Activated CD4-positive, alpha-beta T cell treated with anti-CD3 and anti-CD28 coated beads, Interleukin-2, amount 10 ng/mL, durations not matched to agents 7 days and 5 days (primary cell): ENCODE results near the gene KIZ. TPM values are rescaled to one million over a fixed set of nuclear protein-coding genes. Genes with fewer than 3 reads are reported as not detected.

Source experiments
- CTCF ChIA-PET: fragments of 350-600 bp; sonication (Branson Sonifier 250); formaldehyde crosslinking; loops from one replicate; lab custom pipeline; 2021; ENCODE audit warnings: antibody characterized with exemption; lab: Charles Lee
- POLR2A ChIA-PET: fragments of 350-600 bp; sonication (Branson Sonifier 250); formaldehyde crosslinking; loops from one replicate; lab custom pipeline; 2021; ENCODE audit warnings: antibody characterized with exemption; lab: Charles Lee
- DNase-seq: peaks from one replicate; pipeline ENCODE4 v3.0.0-alpha.2; 2020
- H3K27ac Mint-ChIP-seq: one replicate; pipeline ENCODE4 v1.8.0; 2021; ENCODE audit warnings: mild to moderate bottlenecking, moderate library complexity, mixed read lengths
- H3K27me3 Mint-ChIP-seq: one replicate; pipeline ENCODE4 v1.8.0; 2021; ENCODE audit warnings: mixed read lengths
- H3K36me3 Mint-ChIP-seq: one replicate; pipeline ENCODE4 v1.8.0; 2021; ENCODE audit warnings: low read depth, mixed read lengths
- H3K4me1 Mint-ChIP-seq: one replicate; pipeline ENCODE4 v1.8.0; 2021; ENCODE audit warnings: mixed read lengths
- H3K4me3 Mint-ChIP-seq: one replicate; pipeline ENCODE4 v1.8.0; 2021; ENCODE audit warnings: mild to moderate bottlenecking, moderate library complexity, mixed read lengths
- H3K9me3 Mint-ChIP-seq: one replicate; pipeline ENCODE4 v1.8.0; 2021; ENCODE audit warnings: mixed read lengths
- total RNA-seq, 2 experiments: library from RNA; stranded (reverse); gene quantifications; one replicate each; pipeline ENCODE4 v1.2.3, GENCODE V29; 2021

KIZ gene
- total RNA-seq, 2 experiments from 2014 or later: 13.6 to 15.3 TPM

DNA sequence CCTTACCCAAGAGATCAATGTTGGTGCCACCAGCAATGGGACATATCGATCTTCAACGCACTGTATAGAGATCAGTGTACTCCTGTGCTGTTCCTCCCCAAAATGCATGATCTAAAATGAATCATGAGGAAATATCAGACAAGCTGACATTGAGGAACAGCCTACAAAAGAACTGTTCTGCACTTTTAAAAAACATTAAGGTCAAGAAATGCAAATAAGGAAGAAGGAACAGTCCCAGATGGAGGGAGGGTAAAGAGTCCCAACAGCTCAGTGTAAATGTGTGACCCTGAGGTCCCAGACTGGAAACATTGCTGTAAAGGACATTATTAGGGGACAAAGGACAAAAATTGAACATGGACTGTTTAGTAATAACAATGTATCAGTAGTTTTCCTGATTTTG lies 152.9 kb downstream of the KIZ start:
- ChIA-PET POLR2A (no interaction called here), CTCF (interaction anchor here (1.2 kb wide), 1 partner anchor 12 kb away, joined by 4 read pairs; no protein-coding TSS in a partner anchor)
- H3K36me3 Mint-ChIP-seq: no peaks in the 10 kb centered on the region
- H3K27ac Mint-ChIP-seq: no peak overlapping the region
- no peak overlapping the region for H3K4me3 Mint-ChIP-seq
- no peaks in the 10 kb centered on the region for H3K4me1 Mint-ChIP-seq
- H3K9me3 Mint-ChIP-seq: no peaks in the 10 kb centered on the region
- DNase-seq: no peak
- H3K27me3 Mint-ChIP-seq: peaks cover 27% of the 10 kb centered on the region

DNA sequence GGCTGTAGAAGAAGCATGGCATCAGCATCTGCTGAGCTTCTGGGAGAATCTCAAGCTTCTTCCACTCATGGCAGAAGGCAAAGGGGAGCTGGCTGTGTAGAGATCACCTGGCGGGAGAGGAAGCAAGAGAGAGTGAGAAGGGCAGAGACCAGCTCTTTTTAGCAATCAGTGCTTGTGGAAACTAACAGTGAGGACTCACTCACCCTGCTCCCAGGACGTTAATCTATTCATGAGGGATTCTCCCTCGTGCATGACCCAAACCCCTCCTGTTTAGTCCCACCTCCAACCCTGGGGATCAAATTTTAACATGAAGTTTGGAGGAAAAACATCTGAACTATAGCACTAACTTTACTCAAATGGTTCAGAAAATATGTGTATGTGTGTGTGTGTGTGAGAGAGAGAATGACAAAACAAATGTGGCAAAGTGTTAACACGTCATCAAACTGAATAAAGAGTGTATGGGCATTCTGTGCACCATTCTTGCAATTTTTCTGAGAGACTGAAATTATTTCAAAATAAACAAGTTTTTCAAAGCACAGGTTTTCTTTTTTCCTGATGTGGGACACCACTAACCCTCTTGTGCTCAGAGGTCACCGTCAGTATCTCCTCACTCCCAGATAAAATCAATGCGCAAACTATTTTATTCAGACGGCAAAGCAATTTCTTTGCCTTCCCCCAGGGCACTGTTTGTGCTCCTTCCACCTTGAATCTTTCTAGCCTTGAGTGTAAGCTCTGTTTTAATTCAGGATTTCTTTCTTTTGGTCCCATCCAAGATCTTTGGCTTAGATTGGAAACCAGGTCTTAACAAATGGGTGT lies 154.0 kb downstream of the KIZ start:
- POLR2A ChIA-PET: no interaction called here
- H3K9me3 Mint-ChIP-seq: no peaks in the 10 kb centered on the region
- no peak overlapping the region for H3K4me3 Mint-ChIP-seq
- no peaks in the 10 kb centered on the region for H3K36me3 Mint-ChIP-seq
- DNase-seq: no peak
- CTCF ChIA-PET: no interaction called here
- H3K27ac Mint-ChIP-seq: no peak overlapping the region
- H3K4me1 Mint-ChIP-seq: no peaks in the 10 kb centered on the region
- H3K27me3 Mint-ChIP-seq: peaks cover 27% of the 10 kb centered on the region

DNA sequence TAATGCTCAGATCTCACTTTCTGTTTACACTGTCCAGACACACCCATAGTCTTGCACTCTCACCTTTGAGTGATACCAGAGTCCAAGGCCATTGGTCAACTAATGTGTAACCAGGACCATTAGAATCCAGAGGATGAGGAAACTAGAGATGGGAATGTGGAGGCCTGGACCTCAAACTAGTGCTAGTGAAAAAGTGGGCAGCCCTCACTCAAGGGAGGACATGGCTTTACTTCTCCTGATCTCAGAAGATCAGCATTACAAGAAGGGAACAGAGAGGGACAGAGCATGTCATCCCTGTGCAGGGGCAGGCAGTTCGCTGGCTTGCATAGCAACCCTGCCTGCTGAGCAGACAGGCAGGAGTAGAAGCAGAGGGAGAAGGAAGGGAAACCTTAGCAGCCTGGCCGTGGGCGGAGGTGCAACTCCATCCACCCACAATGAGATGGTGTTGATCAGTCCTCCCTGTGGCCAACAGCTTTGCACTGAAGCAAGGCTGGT lies 154.7 kb downstream of the KIZ start:
- no peak for DNase-seq
- H3K9me3 Mint-ChIP-seq: no peaks in the 10 kb centered on the region
- ChIA-PET POLR2A (no interaction called here), CTCF (no interaction called here)
- no peak overlapping the region for H3K4me3 Mint-ChIP-seq
- peaks cover 27% of the 10 kb centered on the region for H3K27me3 Mint-ChIP-seq
- no peaks in the 10 kb centered on the region for H3K36me3 Mint-ChIP-seq
- no peaks in the 10 kb centered on the region for H3K4me1 Mint-ChIP-seq
- no peak overlapping the region for H3K27ac Mint-ChIP-seq

DNA sequence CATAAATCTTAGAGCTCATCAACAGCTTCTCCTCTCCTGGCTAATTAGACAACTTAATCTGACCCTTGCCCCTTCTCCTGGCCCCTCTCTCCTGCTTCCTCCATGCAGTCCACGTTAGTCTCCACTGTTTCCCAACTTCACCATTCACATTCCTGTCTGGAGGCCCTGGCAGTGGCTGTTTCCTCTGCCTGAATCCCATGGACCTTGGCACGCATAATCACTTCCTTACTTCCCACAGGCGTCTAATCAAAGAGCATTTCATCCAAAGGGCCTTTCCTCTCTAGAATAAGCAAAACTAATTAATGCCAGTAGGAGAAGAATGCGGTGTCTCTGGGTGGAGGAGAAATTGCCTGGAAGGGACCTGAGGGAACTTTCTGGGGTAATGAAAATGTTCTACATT lies 160.9 kb downstream of the KIZ start:
- Mint-ChIP-seq H3K36me3 (no peaks in the 10 kb centered on the region), H3K9me3 (no peaks in the 10 kb centered on the region), H3K4me3 (no peak overlapping the region), H3K27me3 (peaks cover 24% of the 10 kb centered on the region), H3K27ac (no peak overlapping the region), H3K4me1 (no peaks in the 10 kb centered on the region)
- no peak for DNase-seq
- POLR2A ChIA-PET: no interaction called here
- CTCF ChIA-PET: interaction anchor here (1.3 kb wide), 1 partner anchor 17 kb away, joined by 4 read pairs; the partner anchor contains the start of gene XRN2

GRCh38 chr20:21288587-21289370 lies 162.9 kb downstream of the KIZ start:
- no peak overlapping the region for H3K27ac Mint-ChIP-seq
- POLR2A ChIA-PET: no interaction called here
- no peak overlapping the region for H3K4me3 Mint-ChIP-seq

DNA sequence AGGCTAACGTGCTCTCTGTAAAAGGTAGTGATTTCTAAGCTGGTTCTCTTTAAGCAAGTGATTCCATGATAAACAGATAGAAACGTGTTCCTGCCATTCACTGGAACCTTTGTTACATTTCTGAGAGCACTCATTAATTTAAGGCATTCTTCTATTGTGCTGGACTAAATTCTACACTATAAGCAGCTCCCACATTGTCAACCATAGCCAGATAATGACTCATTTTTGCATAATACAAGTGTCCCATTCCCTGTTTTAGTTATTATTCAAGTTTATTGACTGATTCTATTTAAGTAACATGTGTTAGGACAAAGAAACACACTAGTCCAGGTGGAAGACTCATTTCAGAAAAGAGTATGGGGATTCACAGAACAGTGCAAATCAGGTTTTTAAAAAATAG lies 163.8 kb downstream of the KIZ start:
- H3K27me3 Mint-ChIP-seq: peaks cover 20% of the 10 kb centered on the region
- H3K4me3 Mint-ChIP-seq: no peak overlapping the region
- DNase-seq: no peak
- H3K4me1 Mint-ChIP-seq: no peaks in the 10 kb centered on the region
- H3K9me3 Mint-ChIP-seq: no peaks in the 10 kb centered on the region
- ChIA-PET CTCF (no interaction called here), POLR2A (no interaction called here)
- no peak overlapping the region for H3K27ac Mint-ChIP-seq
- H3K36me3 Mint-ChIP-seq: no peaks in the 10 kb centered on the region

More at GRCh38 chr20:21288587-21289370, 162.9 kb downstream of the KIZ start:
- CTCF ChIA-PET: no interaction called here
- Mint-ChIP-seq H3K27me3 (peaks cover 18% of the 10 kb centered on the region), H3K4me1 (no peaks in the 10 kb centered on the region), H3K36me3 (no peaks in the 10 kb centered on the region), H3K9me3 (no peaks in the 10 kb centered on the region)
- DNase-seq: no peak

DNA sequence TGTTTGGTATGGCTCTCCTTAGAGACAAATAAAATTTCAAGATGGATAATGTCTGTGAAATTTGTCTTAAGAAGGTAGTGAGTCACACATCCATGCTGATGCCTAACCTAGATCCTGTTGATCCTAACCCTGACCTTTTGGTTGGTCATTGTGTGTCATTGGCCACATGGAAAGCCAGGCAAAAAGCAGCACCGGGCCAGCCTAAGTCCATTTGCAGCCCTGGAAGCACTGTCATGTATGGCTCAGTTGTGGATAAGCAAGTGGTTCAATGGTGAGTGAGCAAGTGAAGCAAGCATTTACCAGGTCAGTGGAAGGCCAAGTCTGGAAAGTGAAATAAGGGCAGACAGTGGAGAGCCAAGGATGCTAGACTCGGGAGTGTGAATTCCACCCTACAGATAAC lies 165.1 kb downstream of the KIZ start:
- Mint-ChIP-seq H3K4me3 (no peak overlapping the region), H3K36me3 (no peaks in the 10 kb centered on the region), H3K9me3 (no peaks in the 10 kb centered on the region), H3K27ac (no peak overlapping the region), H3K27me3 (peaks cover 21% of the 10 kb centered on the region), H3K4me1 (no peaks in the 10 kb centered on the region)
- DNase-seq: no peak
- CTCF ChIA-PET: no interaction called here
- POLR2A ChIA-PET: no interaction called here

DNA sequence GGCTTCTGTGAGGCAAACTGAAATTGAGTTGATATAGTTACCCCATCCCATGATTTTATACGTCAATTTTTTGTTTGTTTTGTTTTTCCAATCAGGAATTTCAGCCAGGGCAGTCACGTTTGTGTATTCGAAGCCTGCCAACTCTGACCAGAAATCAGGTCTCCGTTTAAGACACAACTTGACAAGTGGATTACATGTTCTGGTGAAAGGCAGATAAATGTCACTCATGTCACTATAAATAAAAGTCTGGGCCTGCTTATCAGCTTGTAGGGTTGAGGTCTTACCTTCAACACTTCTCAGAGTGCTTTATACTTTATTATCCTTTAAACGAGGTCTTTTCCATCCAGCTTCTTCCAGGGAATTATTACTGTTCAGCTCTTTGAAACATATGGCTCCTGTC lies 168.9 kb downstream of the KIZ start:
- Mint-ChIP-seq H3K36me3 (no peaks in the 10 kb centered on the region), H3K27ac (no peak overlapping the region), H3K27me3 (peaks cover 14% of the 10 kb centered on the region), H3K9me3 (no peaks in the 10 kb centered on the region), H3K4me1 (no peaks in the 10 kb centered on the region), H3K4me3 (no peak overlapping the region)
- ChIA-PET POLR2A (no interaction called here), CTCF (interaction anchor here (0.6 to 1.0 kb wide), 2 partner anchors 18 to 42 kb away, joined by 3 read pairs; no protein-coding TSS in a partner anchor)
- DNase-seq: no peak

Other genes starting within 250 kb of the KIZ start
- not detected for gene LINC00237, start 19.7 kb upstream of the KIZ start, total RNA-seq
- 10 to 100 TPM; 64.1 to 66.4 TPM for gene XRN2, start 177.2 kb downstream of the KIZ start, total RNA-seq